ENCODE data around the gene SEC14L6. TPM values are rescaled to one million over a fixed set of nuclear protein-coding genes. Genes with fewer than 3 reads are reported as not detected.

SEC14L6 gene
- not detected for total RNA-seq

- POLR2A ChIA-PET: no interaction called here
- CTCF ChIA-PET: no interaction called here
Measured at GRCh38 chr22:30546616-30547015, at the start of gene SEC14L6. SEC14L6 (minus strand) TSS chr22:30546741; CDS start chr22:30546682, 59 bp downstream.

GRCh38 chr22:30596199-30596598, 49.7 kb upstream of the SEC14L6 start:
- POLR2A ChIA-PET: interaction anchor here (0.6 kb wide), 1 partner anchor 11 kb away, joined by 3 read pairs; the partner anchor contains the start of gene TCN2

GRCh38 chr22:30592360-30592713, 45.8 kb upstream of the SEC14L6 start:
- ChIA-PET CTCF (interaction anchor here (1.1 kb wide), 1 partner anchor 163 kb away, joined by 3 read pairs; no protein-coding TSS in a partner anchor), POLR2A (interaction anchor here (1.2 kb wide), 1 partner anchor 163 kb away, joined by 3 read pairs; no protein-coding TSS in a partner anchor)

More at GRCh38 chr22:30596199-30596598, 49.7 kb upstream of the SEC14L6 start:
- CTCF ChIA-PET: no interaction called here

GRCh38 chr22:30591588-30592359, 45.2 kb upstream of the SEC14L6 start, which contains the start of gene PES1:
PES1 (minus strand) TSS chr22:30591910; CDS start chr22:30591833, 77 bp downstream.
- ChIA-PET POLR2A (interaction anchor here (1.2 kb wide), 1 partner anchor 163 kb away, joined by 3 read pairs; no protein-coding TSS in a partner anchor), CTCF (interaction anchor here (0.9 to 1.8 kb wide), 3 partner anchors 16 to 235 kb away, joined by 3 to 7 read pairs (median 3); partner anchors contain the start of genes CCDC157 and SF3A1)

- ChIA-PET POLR2A (interaction anchor here (1.2 kb wide), 1 partner anchor 164 kb away, joined by 3 read pairs; no protein-coding TSS in a partner anchor), CTCF (interaction anchor here (0.7 to 1.8 kb wide), 4 partner anchors 10 to 234 kb away, joined by 3 to 7 read pairs (median 3); partner anchors contain the start of genes CCDC157 and SF3A1)
Measured at GRCh38 chr22:30591191-30591587, 44.6 kb upstream of the SEC14L6 start.

- ChIA-PET CTCF (interaction anchor here (1.1 kb wide), 1 partner anchor 141 kb away, joined by 3 read pairs; no protein-coding TSS in a partner anchor), POLR2A (no interaction called here)
Measured at GRCh38 chr22:30586414-30586813, 39.9 kb upstream of the SEC14L6 start.

GRCh38 chr22:30584441-30584840, 37.9 kb upstream of the SEC14L6 start:
- ChIA-PET POLR2A (no interaction called here), CTCF (no interaction called here)

- POLR2A ChIA-PET: no interaction called here
- CTCF ChIA-PET: no interaction called here
Measured at GRCh38 chr22:30582788-30583545, 36.4 kb upstream of the SEC14L6 start.

GRCh38 chr22:30582051-30582450, 35.5 kb upstream of the SEC14L6 start:
- POLR2A ChIA-PET: interaction anchor here (0.5 kb wide), 1 partner anchor 635 kb away, joined by 3 read pairs; no protein-coding TSS in a partner anchor
- CTCF ChIA-PET: no interaction called here

- CTCF ChIA-PET: interaction anchor here (0.5 kb wide), 1 partner anchor 21 kb away, joined by 4 read pairs; no protein-coding TSS in a partner anchor
- POLR2A ChIA-PET: no interaction called here
Measured at GRCh38 chr22:30580896-30581295, 34.4 kb upstream of the SEC14L6 start.

GRCh38 chr22:30578481-30578880, 31.9 kb upstream of the SEC14L6 start:
- CTCF ChIA-PET: no interaction called here
- POLR2A ChIA-PET: no interaction called here

- ChIA-PET POLR2A (interaction anchor here (0.5 kb wide), 1 partner anchor 390 kb away, joined by 3 read pairs; no protein-coding TSS in a partner anchor), CTCF (no interaction called here)
Measured at GRCh38 chr22:30575859-30576258, 29.3 kb upstream of the SEC14L6 start.

- CTCF ChIA-PET: no interaction called here
- POLR2A ChIA-PET: interaction anchor here (0.5 kb wide), 1 partner anchor 390 kb away, joined by 3 read pairs; no protein-coding TSS in a partner anchor
Measured at GRCh38 chr22:30574997-30575671, 28.6 kb upstream of the SEC14L6 start.

GRCh38 chr22:30574095-30574981, 27.8 kb upstream of the SEC14L6 start, which contains the start of gene GAL3ST1:
GAL3ST1 (minus strand) TSS chr22:30574665; CDS start chr22:30557392, 17,273 bp downstream.
- POLR2A ChIA-PET: no interaction called here
- CTCF ChIA-PET: interaction anchor here (0.6 kb wide), 1 partner anchor 192 kb away, joined by 3 read pairs; no protein-coding TSS in a partner anchor

GRCh38 chr22:30573594-30574094, 27.1 kb upstream of the SEC14L6 start:
- POLR2A ChIA-PET: no interaction called here
- CTCF ChIA-PET: interaction anchor here (0.6 kb wide), 1 partner anchor 193 kb away, joined by 3 read pairs; no protein-coding TSS in a partner anchor

GRCh38 chr22:30572840-30573593, 26.5 kb upstream of the SEC14L6 start:
- ChIA-PET POLR2A (no interaction called here), CTCF (no interaction called here)

- ChIA-PET POLR2A (no interaction called here), CTCF (interaction anchor here (0.6 kb wide), 1 partner anchor 60 kb away, joined by 3 read pairs; no protein-coding TSS in a partner anchor)
Measured at GRCh38 chr22:30572210-30572609, 25.7 kb upstream of the SEC14L6 start.

Data from activated CD8-positive, alpha-beta memory T cell treated with anti-CD3 and anti-CD28 coated beads for 36 hours (primary cell).